Stromal cell of bone marrow (primary cell): ENCODE data around the gene ADRB1.
A peak's percentile ranks its signal among the peaks of the same experiment; 100 is the strongest.

ENCODE experiments used
- DNase-seq: peaks from one replicate; pipeline ENCODE4 v3.0.0-alpha.2; 2012; ENCODE audit warnings: low read depth

Gene ADRB1

GRCh38 chr10:114057855-114058254 lies 14.2 kb downstream of the ADRB1 start:
- DNase-seq: no peak

- no peak for DNase-seq
These were observed 14.6 kb downstream of the ADRB1 start for GRCh38 chr10:114058297-114058696.

GRCh38 chr10:114059561-114059960 lies 15.9 kb downstream of the ADRB1 start:
- DNase-seq: no peak

- no peak for DNase-seq
These were observed 16.8 kb downstream of the ADRB1 start for GRCh38 chr10:114060456-114060855.

GRCh38 chr10:114061148-114061547 lies 17.5 kb downstream of the ADRB1 start:
- no peak for DNase-seq

- DNase-seq: no peak
These were observed 18.1 kb downstream of the ADRB1 start for GRCh38 chr10:114061789-114062188.

GRCh38 chr10:114064151-114065048 lies 20.7 kb downstream of the ADRB1 start:
- DNase-seq: no peak

GRCh38 chr10:114065049-114065435 lies 21.4 kb downstream of the ADRB1 start:
- no peak for DNase-seq

GRCh38 chr10:114068054-114068707 lies 24.5 kb downstream of the ADRB1 start:
- DNase-seq: peak; percentile 8

GRCh38 chr10:114070710-114071109 lies 27.0 kb downstream of the ADRB1 start:
- no peak for DNase-seq

- no peak for DNase-seq
These were observed 27.5 kb downstream of the ADRB1 start for GRCh38 chr10:114071178-114071577.

GRCh38 chr10:114073395-114074186 lies 29.9 kb downstream of the ADRB1 start:
- DNase-seq: no peak

- DNase-seq: no peak
These were observed 31.4 kb downstream of the ADRB1 start for GRCh38 chr10:114075093-114075492.

GRCh38 chr10:114077347-114077746 lies 33.7 kb downstream of the ADRB1 start:
- DNase-seq: no peak

- no peak for DNase-seq
These were observed 34.2 kb downstream of the ADRB1 start for GRCh38 chr10:114077815-114078219.

- no peak for DNase-seq
These were observed 34.7 kb downstream of the ADRB1 start for GRCh38 chr10:114078346-114078745.

- DNase-seq: no peak
These were observed 35.8 kb downstream of the ADRB1 start for GRCh38 chr10:114079421-114079820.

GRCh38 chr10:114081911-114082583 lies 38.4 kb downstream of the ADRB1 start:
- no peak for DNase-seq

GRCh38 chr10:114083040-114083439 lies 39.4 kb downstream of the ADRB1 start:
- DNase-seq: no peak

- no peak for DNase-seq
These were observed 40.5 kb downstream of the ADRB1 start for GRCh38 chr10:114084215-114084614.

GRCh38 chr10:114087255-114087654 lies 43.6 kb downstream of the ADRB1 start:
- DNase-seq: no peak

- no peak for DNase-seq
These were observed 44.0 kb downstream of the ADRB1 start for GRCh38 chr10:114087655-114088054.
